Stimulated activated CD8-positive, alpha-beta memory T cell treated with anti-CD3 and anti-CD28 coated beads, Interleukin-7, amount 100 ng/mL, for 48 hours (primary cell): Measurements from ENCODE around the gene RNF44.
A peak's percentile ranks its signal among the peaks of the same experiment; 100 is the strongest.
"Not testable (repeated sequence)": the region's sequence is repeated elsewhere in the genome, so short reads cannot be mapped to it uniquely, and the experiment has no call there.

Experiments
- DNase-seq, 2 donors: peaks; one replicate each; pipeline ENCODE4 v3.0.0-alpha.2; 2020; ENCODE audit warnings: low read depth in 1 of 2; ENCODE audit errors: extremely low read depth in 1 of 2

The RNF44 gene

GRCh38 chr5:176552332-176552869, 15.2 kb upstream of the RNF44 start:
- DNase-seq = no peak

GRCh38 chr5:176550937-176551336, 13.7 kb upstream of the RNF44 start:
- DNase-seq = not testable (repeated sequence)

GRCh38 chr5:176550275-176550831, 13.2 kb upstream of the RNF44 start:
- no peak for DNase-seq

- DNase-seq = no peak
Measured at GRCh38 chr5:176549871-176550270, 12.7 kb upstream of the RNF44 start.

- DNase-seq = no peak
Measured at GRCh38 chr5:176548967-176549444, 11.8 kb upstream of the RNF44 start, which contains the start of gene CDHR2. Gene CDHR2, plus strand, starts transcription at chr5:176549342. Its CDS starts 16,011 bp downstream, at chr5:176565353.

- DNase-seq = no peak
Measured at GRCh38 chr5:176547802-176548201, 10.6 kb upstream of the RNF44 start.

- no peak for DNase-seq
Measured at GRCh38 chr5:176545737-176546509, 8.7 kb upstream of the RNF44 start.

GRCh38 chr5:176545388-176545736, 8.2 kb upstream of the RNF44 start:
- DNase-seq = no peak

- DNase-seq = no peak
Measured at GRCh38 chr5:176543428-176544182, 6.4 kb upstream of the RNF44 start.

- no peak for DNase-seq
Measured at GRCh38 chr5:176542596-176543427, 5.6 kb upstream of the RNF44 start.

GRCh38 chr5:176542135-176542595, 5.0 kb upstream of the RNF44 start:
- no peak for DNase-seq

GRCh38 chr5:176541338-176542134, 4.3 kb upstream of the RNF44 start:
- no peak for DNase-seq

- no peak for DNase-seq
Measured at GRCh38 chr5:176540956-176541337, 3.7 kb upstream of the RNF44 start.

- DNase-seq = no peak
Measured at GRCh38 chr5:176540476-176540899, 3.3 kb upstream of the RNF44 start.

GRCh38 chr5:176538989-176539384, 1.8 kb upstream of the RNF44 start:
- no peak for DNase-seq

- no peak for DNase-seq
Measured at GRCh38 chr5:176538230-176538988, 1.2 kb upstream of the RNF44 start.

GRCh38 chr5:176537554-176538229, 490 bp upstream of the RNF44 start:
- peak; percentile 88 to 98 for DNase-seq

GRCh38 chr5:176536132-176536901, 885 bp downstream of the RNF44 start:
- DNase-seq = peak in 1 of 2 donors; percentile 80
